ENCODE measurements around the gene UQCC5.
"Not testable (repeated sequence)": the region's sequence is repeated elsewhere in the genome, so short reads cannot be mapped to it uniquely, and the experiment has no call there.

UQCC5 gene

DNA sequence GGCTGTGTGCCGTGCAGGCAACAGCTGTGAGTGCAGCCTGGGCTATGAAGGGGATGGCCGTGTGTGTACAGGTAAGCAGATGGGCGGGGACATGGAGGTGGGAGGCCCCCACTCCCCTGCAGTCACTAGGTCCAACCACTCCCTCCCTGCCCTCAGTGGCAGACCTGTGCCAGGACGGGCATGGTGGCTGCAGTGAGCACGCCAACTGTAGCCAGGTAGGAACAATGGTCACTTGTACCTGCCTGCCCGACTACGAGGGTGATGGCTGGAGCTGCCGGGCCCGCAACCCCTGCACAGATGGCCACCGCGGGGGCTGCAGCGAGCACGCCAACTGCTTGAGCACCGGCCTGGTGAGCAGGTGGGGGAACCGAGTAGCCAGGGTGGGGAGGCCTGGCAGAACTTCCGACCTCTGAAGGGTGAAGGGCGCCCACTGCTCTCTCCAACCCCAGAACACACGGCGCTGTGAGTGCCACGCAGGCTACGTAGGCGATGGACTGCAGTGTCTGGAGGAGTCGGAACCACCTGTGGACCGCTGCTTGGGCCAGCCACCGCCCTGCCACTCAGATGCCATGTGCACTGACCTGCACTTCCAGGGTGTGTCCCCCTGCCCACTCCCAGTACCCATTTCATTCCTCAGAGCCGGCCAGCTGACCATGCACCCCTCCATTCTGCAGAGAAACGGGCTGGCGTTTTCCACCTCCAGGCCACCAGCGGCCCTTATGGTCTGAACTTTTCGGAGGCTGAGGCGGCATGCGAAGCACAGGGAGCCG lies 14.3 kb upstream of the UQCC5 start:
- no peak for DNase-seq (ENCODE audit: low read depth in 2 of 3, low spot score in 1 of 3)

DNA sequence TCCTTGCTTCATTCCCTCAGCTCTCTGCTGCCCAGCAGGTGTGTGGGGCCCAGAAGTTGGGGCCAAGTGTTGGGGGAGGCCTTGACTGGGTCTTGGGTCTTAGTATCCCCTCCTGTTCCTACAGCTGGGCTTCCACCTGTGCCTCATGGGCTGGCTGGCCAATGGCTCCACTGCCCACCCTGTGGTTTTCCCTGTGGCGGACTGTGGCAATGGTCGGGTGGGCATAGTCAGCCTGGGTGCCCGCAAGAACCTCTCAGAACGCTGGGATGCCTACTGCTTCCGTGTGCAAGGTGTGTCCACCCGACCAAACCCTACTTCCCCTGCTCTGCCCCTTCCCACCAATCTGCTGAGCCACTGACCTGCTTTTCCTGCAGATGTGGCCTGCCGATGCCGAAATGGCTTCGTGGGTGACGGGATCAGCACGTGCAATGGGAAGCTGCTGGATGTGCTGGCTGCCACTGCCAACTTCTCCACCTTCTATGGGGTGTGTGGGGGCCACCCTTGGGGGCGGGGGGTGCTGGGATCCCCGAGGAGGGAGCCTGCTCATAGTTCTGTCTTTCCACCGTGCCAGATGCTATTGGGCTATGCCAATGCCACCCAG lies 13.7 kb upstream of the UQCC5 start:
- DNase-seq (ENCODE audit: low read depth in 2 of 3, low spot score in 1 of 3), result no peak

DNA sequence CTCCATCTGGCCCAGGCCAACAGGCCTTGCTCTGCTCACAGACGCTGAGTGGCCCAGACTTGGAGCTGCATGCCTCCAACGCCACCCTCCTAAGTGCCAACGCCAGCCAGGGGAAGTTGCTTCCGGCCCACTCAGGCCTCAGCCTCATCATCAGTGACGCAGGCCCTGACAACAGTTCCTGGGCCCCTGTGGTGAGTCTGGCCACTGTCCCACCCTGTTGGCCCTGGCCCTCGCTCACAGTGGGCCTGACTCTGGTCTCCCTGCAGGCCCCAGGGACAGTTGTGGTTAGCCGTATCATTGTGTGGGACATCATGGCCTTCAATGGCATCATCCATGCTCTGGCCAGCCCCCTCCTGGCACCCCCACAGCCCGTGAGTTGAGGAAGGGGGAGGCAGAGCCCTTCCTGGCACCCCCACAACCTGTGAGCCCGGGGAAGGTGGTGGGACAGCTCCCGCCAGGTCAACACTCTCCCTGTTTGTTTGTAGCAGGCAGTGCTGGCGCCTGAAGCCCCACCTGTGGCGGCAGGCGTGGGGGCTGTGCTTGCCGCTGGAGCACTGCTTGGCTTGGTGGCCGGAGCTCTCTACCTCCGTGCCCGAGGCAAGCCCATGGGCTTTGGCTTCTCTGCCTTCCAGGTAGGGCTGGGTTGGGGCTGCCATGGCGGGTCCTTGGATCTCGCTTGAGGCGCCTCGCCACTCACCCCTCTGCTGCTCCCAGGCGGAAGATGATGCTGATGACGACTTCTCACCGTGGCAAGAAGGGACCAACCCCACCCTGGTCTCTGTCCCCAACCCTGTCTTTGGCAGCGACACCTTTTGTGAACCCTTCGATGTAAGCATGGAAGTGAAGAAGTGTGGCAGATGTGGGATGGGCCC lies 12.8 kb upstream of the UQCC5 start:
- no peak for DNase-seq (ENCODE audit: low read depth in 2 of 3, low spot score in 1 of 3)

DNA sequence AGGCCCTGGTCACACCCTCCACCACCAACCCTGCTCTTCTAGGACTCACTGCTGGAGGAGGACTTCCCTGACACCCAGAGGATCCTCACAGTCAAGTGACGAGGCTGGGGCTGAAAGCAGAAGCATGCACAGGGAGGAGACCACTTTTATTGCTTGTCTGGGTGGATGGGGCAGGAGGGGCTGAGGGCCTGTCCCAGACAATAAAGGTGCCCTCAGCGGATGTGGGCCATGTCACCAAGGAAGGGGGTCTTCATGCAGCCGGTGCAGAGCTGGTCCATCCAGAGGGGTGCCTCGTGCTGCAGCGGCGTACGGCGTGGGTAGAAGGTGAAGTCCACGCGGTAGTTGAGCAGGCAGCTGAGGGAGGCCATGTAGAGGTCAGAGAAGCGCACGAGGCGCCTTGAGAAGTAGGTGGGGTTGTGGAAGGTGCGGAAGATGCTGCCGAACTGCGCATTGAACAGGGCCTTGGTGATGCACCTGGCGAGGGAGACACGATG lies 12.1 kb upstream of the UQCC5 start:
- no peak for DNase-seq (ENCODE audit: low read depth in 2 of 3, low spot score in 1 of 3)

DNA sequence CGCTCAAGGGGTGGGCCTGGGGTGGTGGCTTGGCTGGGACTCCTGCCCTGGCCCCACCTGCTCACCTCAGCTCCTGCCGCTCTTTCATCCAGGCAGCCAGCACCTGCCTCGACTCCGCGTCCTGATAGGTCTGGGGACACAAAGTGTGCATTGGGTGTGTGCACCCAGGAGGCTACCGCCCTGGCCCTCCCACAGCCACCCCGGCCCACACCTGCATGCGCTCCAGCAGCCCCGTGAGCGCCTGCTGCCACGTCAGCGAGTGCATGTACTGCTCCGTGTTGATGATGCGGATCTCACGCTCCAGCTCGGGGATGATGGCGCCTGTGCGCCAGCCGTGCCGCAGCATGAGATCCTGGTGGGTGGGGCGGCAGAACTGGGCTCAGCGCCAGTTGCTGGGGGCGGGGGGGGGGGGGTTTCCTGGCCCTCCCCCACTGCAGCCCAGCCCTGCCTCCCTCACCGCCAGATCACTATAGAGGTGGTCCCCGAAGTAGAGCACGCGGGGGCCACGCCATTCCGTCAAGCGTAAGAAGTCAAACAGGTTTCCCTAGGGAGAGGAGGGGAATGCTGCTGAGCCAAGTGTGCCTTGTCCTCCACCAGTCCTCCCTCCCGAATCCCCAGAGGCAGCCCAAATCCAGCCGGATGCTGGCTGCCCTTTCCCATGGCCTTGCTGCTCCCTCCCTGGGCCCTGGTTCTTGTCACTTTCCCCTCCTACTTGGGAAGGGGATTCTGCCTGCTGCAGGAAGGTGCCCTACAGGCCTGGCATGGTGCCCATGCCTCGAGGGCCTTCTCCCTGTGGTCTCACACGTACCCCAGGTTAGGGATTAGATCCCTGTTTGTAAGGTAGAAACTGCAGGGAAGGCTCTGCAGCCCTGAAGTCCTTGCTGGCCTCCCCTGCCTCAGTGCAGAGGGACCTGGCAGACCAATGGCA lies 11.4 kb upstream of the UQCC5 start:
- DNase-seq (ENCODE audit: low read depth in 2 of 3, low spot score in 1 of 3), result no peak

DNA sequence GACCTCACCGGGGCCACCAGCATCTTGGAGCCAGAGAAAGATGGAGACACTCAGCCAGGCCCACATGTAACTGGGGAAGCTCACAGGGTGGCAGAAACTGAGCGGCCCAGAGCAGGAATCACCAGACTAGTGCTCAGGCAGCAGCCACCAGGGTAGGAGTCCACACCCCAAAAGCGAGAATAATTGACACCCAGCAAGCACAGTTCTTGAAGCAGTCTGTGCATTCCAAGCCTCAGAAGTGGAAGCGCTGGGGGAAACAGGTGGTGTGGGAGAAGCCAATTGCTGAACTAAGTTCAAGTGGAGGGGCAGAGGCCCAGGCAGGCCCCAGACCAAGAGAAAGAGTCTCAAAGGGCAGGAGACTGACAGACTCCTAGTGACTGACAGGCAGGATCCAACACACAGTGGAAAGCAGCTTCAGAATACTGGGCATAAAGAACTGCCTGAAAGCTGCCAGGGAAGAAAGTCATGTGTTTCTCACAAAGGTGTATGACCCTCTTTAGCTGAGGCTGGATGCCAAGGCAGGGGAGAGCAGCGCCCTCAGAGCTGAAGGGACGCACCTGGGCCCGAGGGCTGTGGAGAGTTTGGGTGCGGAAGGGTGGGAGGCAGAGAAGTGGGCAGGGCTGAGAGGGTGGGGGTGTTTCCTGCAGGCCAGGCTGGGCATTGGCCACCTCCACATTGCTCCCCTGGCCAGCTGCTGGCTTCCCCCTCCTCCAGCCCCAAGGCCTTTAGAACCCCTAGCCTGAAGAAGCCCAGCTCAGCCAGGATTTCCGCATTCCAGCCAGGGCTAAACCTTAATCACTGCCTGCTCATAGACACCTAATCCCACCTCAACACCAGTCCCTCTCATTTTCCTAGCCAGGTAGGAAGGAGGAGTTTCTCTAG lies 10.5 kb upstream of the UQCC5 start:
- DNase-seq (ENCODE audit: low read depth in 2 of 3, low spot score in 1 of 3), result no peak

DNA sequence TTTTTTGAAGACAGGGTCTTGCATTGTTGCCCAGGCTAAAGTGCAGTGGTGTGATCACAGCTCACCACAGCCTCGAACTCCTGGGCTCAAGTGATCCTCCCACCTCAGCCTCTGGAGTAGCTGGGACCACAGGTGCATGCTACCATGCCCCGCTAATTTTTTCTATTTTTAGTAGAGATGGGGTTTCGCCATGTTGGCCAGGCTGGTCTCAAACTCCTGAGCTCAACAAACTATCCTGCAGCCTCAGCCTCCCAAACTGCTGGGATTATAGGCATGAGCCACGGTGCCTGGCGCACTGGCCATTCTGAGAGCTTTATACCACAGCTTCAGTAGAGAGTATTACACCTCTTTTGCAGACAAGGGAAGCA lies 9.8 kb upstream of the UQCC5 start:
- DNase-seq (ENCODE audit: low read depth in 2 of 3, low spot score in 1 of 3), result not testable (repeated sequence)

DNA sequence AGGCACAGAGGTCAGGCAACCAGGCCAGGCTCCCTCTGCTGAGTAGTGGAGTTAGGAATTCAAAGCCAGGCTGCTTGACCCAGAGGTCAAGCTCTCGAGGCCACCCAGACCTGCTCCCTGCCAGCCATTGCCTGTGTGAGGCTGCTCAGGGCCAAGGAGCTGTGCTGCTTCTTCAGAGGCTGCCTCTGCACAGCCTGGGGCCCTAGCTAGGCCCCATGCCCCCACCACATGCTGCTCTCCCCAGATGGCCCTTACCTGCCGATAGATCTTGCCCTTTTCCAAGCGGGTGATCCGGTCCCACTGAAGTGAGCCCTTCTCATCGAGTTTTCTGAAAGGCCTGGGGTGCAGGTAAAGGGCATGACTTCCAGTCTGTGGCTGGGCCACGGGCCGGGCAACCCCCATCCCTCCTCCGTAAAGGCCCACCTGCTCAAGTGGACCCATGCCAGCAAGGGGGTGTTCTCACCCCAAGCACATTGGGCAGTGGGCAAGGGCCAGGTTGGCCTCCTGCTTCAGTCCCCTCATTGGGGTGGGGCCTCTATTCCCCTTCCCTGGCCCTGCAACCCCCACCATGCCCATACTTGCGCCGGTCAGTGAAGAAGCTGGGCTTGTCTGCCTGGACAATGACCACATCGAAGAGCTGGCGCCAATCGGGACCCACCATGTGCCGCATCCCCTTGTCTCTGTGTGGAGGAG lies 9.2 kb upstream of the UQCC5 start:
- DNase-seq (ENCODE audit: low read depth in 2 of 3, low spot score in 1 of 3), result no peak

DNA sequence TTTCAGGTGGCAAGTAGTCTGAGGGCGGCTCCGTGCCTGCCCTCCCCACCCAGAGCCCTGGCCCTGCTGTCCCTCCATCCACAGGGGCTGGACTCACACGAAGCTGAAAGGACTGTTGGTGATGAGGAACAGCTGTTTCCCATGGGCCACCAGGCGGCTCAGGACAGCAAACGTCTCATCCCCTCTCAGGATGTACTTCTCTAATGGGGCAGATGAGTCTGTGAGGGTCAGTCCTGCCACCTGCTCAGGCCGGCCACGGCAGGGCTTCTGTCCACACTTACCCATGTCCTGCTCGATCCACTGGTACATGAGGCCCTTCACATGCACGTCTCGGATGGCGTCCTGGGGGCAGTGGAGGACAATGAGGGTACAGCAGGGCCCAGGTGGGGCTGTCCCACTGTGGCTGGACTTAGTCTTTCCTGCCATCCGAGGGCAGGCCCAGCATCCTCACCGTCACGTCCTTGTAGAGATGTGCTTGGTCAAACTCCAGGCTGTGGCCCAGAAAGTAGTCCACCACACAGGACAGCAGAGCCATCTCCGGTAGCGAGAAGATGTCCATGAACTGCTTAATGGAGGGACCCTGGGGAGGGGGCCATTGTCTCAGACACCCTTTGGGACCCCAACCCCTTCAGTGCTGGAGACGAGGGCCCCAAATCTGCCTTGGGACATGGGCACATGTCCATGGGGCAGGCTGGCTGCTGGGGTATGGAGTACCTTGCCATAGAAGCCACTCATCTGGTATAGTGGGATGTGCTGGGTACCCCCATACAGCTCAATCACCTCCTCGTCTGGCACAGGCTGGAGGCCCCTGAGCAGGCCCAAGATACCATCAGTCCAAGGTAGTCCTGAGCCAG lies 8.4 kb upstream of the UQCC5 start:
- no peak for DNase-seq (ENCODE audit: low read depth in 2 of 3, low spot score in 1 of 3)

DNA sequence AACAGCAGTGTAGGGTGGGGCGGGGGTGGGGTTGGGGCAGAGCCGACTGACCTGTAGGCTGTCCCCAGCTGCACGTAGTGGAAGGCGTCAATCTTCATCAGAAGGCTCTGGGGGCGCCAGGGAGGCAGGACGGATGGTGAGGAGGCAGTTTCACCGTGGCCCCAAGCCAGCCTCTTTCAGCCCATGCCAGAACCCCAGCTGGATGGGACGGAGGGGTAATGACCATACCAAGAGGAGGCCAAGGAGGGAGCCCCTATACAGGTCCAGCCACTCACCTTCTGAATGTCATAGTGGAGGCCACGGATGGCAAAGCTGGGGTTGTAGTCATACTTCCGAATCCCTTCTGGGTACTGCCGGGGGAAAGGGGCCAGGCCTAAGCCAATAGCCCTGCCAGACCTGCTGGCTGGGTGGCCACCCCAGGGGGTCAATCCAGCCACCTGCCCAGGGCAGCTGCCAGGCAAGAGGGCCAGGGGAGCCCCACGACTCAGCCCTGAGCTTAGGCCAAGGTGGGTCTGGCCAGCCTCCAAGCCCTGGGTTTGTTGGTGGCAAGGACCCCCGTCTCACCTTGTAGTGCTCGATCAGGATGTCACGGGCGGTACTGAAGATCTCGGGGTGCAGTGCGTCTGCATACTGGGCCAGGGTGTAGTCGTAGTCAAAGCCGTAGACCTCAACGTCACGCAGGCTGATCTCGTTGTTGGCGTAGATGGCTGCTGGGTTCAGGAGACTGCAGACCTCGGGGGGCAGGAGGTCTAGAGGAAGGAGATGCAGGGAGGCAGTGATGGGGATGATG lies 7.6 kb upstream of the UQCC5 start:
- DNase-seq (ENCODE audit: low read depth in 2 of 3, low spot score in 1 of 3), result no peak

DNA sequence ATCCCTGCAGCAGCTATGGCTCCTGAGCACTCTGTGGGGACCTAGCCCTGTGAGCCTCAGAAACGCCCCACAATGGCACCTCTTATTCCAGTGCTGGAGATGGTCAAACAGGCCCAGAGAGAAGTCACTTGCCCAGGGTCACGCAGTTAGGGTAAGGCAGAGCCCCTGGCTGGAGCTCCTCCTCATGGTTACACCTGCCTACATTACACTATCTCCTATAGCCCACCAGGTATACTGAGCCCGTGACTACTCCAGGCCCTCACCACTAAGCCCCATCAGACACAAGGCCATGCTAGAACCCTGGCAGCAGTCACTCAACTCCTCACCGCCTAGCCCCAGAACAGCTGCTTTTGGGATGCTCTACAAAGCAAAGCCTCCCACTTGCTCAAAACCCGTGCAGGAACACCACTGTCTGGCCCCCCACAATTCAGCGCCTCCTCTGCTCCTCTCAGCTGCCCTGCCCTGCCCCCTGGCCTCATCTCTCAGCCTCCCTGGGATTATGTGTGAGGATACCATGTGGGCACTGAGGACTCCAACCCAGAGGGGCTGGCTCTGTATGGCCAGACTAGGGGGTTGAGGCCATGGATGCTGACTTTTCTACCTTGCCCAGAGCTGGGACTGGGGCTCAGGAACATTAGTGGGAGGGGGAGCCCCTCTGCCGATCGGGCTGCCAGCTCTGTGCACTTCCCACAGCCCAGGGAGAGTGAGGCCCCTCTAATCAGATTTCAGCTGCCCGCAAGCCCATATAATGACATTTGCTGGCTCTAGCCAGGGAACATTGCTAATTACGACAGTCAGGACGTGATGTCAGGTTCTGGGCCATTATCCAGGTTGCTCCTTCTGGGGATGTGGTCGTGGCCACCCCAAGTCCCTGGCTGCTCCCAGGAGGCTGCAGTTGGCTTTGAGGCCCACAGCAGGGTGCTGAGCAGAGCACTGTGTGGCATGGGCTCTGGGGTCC lies 6.8 kb upstream of the UQCC5 start:
- DNase-seq (ENCODE audit: low read depth in 2 of 3, low spot score in 1 of 3), result no peak

DNA sequence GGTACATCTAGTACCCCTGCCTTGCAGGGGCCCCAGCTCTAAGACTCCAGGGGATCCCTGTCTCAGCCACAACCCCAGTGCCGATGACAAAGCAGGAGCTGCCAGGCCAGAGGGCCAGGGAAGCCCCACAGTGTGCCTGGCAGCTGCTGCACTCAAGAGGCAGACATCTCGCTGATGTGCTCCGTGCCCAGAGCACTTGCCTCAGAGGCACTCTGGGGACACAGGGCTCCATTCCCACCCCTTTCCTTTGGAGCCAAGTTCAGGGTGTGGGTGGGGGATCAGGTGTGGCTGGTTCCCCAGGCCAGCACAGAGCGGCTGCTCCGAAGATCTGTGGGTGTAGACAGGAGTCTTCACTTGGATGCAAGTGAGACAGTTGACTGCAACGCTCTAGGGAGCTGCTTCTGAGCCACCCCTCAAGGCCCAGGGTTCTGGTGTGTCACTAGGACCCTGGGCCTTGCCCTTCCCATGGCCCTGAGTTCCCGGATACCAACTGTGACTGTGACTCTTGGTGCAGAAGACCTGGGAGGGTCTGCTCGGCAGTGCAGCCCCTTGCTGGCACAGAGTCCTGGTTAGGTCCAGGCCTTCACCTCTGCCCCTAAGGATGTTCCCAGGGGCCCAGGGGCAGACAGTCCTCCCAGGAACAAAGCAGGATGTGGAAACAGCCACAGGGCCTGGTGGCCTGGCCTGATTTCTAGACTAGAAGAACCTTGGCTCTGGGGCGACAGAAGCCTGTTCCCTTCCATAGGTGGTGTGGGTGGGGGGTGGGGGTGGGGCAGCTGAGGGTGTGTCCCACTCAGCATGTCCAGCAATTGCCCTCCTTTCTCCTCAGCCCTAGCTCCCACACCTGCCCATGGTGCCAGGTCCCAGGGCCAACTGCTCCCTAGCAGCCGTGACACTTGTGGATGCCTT lies 5.2 kb upstream of the UQCC5 start:
- no peak for DNase-seq (ENCODE audit: low read depth in 2 of 3, low spot score in 1 of 3)

DNA sequence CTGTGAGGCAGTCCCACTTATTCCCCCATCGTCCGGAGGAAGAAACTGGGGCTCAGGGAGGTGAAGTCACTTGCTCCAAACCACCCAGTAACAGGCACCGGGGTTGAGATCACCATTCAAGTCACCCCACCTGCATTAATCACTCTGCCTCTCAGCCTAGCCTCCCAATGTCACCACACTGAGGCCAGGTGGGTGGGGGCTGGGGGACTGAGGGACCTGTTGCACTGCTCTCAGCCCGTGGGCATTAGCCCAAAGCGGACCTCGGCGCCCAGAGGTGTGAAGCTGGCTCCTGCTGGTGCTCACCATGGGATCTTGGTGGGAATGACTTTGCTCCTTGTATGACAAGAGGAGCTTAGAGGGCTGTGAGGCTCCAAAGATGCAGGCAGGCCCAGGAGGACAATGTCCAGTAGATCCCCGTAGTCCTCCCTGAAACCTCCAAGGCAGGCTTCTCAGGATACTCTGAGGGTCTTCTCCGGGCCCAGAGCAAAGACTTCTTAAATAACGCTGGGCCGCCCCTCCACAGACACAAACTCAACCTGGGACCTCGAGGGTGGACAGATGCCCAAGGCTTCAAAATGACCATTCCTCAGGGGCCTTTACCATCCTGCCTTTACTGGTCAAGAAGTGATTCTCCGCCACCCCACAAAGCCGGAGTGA lies 4.4 kb upstream of the UQCC5 start:
- no peak for DNase-seq (ENCODE audit: low read depth in 2 of 3, low spot score in 1 of 3)

DNA sequence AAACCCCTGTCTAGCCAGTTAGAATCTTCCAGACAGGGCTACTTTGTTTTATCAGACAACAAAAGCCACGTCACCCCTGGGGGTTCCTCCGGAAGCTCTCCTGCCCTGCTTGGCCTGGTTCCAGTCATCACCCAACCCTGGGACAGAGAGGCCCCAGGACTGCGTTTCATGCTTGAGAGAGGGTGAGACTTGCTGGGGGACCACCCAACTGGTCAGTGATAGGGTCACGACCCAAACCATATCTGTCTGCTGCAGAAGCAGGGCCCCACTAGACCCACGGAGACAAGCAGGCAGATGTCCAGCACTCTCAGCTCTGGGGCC lies 3.9 kb upstream of the UQCC5 start:
- DNase-seq (ENCODE audit: low read depth in 2 of 3, low spot score in 1 of 3), result no peak

Data from stimulated activated CD4-positive, alpha-beta T cell treated with anti-CD3 and anti-CD28 coated beads, Interleukin-12 subunit alpha, Interleukin-12 subunit beta, amount 100 ng/mL, for 48 hours (primary cell).